Umbilical cord (tissue), 1 donor: ENCODE measurements around the gene CA12. TPM values are rescaled to one million over a fixed set of nuclear protein-coding genes. Genes with fewer than 3 reads are reported as not detected.

Source experiments
- total RNA-seq: library from RNA; depleted of rRNA; stranded (reverse); fragments of >200 nt; gene quantifications from one replicate; pipeline ENCODE4 v1.2.3, GENCODE V29; 2014; ENCODE audit warnings: low replicate concordance; ENCODE audit not compliant: insufficient read depth

CA12 gene
- total RNA-seq, 1 donor from 2014 or later: 46.9 TPM

Other genes starting within 250 kb of the CA12 start
- 77.8 TPM for gene RPS27L, start 224.4 kb downstream of the CA12 start, total RNA-seq
- gene RAB8B, start 192.2 kb downstream of the CA12 start, total RNA-seq: 89.1 TPM
- 28.9 TPM for gene APH1B, start 104.2 kb downstream of the CA12 start, total RNA-seq
- gene USP3, start 122.7 kb upstream of the CA12 start, total RNA-seq: 31.8 TPM
- 86.9 TPM for gene FBXL22, start 215.5 kb upstream of the CA12 start, total RNA-seq